ENCODE measurements around the gene TXN2.
A peak's percentile ranks its signal among the peaks of the same experiment; 100 is the strongest.

TXN2 gene

DNA sequence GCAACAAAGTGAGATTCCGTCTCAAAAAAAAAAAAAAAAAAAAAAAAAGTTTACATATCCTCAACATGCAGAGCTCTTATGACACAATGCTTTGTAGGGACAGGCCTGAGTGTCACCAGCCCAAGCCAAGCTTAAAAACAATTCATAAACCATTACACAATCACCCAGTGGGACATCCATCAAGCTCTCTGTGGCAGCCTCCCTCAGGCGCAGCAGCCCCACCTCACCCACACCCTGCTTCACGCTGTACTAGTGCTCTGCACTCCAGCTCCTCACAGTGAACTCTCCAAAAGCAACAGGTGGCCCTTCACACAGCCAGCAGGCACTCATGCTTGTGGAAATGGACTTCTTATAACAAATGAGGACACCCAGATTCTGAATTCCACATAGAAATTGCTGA is 28.9 kb upstream of the TXN2 start:
- TF ChIP-seq, protein P1, sequence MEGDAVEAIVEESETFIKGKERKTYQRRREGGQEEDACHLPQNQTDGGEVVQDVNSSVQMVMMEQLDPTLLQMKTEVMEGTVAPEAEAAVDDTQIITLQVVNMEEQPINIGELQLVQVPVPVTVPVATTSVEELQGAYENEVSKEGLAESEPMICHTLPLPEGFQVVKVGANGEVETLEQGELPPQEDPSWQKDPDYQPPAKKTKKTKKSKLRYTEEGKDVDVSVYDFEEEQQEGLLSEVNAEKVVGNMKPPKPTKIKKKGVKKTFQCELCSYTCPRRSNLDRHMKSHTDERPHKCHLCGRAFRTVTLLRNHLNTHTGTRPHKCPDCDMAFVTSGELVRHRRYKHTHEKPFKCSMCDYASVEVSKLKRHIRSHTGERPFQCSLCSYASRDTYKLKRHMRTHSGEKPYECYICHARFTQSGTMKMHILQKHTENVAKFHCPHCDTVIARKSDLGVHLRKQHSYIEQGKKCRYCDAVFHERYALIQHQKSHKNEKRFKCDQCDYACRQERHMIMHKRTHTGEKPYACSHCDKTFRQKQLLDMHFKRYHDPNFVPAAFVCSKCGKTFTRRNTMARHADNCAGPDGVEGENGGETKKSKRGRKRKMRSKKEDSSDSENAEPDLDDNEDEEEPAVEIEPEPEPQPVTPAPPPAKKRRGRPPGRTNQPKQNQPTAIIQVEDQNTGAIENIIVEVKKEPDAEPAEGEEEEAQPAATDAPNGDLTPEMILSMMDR (IDR thresholded peaks at IDR 0.05; ENCODE audit: low read length), result no peak
- no peak for TF ChIP-seq EZH2 (IDR thresholded peaks at IDR 0.05; ENCODE audit: borderline replicate concordance, low read length)
- Histone ChIP-seq H3K4me1 (ENCODE audit: insufficient read depth, low read length, severe bottlenecking) (peaks cover 23% of the 10 kb centered on the region), H3K9me2 (ENCODE audit: low read depth, low read length) (no peaks in the 10 kb centered on the region), H4K20me1 (ENCODE audit: insufficient read depth, low read length) (no peaks in the 10 kb centered on the region), H3K4me3 (ENCODE audit: low read depth, low read length, poor library complexity, severe bottlenecking) (no peak overlapping the region), H3K9ac (ENCODE audit: low read length) (no peak overlapping the region), H3K9me3 (ENCODE audit: low read length) (no peaks in the 10 kb centered on the region), H3K79me2 (ENCODE audit: insufficient read depth, low read length) (no peaks in the 10 kb centered on the region), H3K36me3 (ENCODE audit: insufficient read depth, low read length) (peaks cover 61% of the 10 kb centered on the region), H3K4me2 (ENCODE audit: low read length) (no peak overlapping the region), H2AFZ (ENCODE audit: low read length) (no peak overlapping the region), H3K27me3 (ENCODE audit: insufficient read depth, low read length) (no peaks in the 10 kb centered on the region), H3K27ac (ENCODE audit: low read depth, low read length, poor library complexity, severe bottlenecking) (no peak overlapping the region), H3F3A (ENCODE audit: insufficient read depth, low read length) (peaks cover 4% of the 10 kb centered on the region; the same call in 1 of the 2 replicates)

DNA sequence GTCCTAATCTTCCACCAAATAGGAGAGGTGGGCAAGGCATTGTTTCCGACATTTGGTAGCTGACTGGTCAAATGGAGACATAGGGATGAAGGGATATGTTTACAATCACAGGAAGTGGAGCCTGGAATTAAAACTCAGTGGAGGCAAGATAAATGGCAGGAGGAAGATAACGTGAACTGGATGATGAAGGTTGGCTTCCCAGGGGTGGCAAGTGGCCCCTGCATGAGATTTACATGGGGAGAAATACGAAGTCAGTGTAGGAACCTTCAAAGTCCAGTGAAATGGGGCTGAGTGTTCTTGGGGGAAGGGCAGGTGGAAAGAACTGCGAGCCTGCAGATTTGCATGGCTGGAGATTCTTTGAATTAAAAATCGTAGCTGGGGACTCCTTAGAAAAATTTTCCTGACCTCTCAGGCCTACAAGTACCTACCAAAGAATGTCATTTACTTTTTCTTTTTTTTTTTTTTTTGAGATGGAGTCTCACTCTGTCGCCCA is 26.1 kb upstream of the TXN2 start:
- H3K4me2 ChIP-seq (ENCODE audit: low read length), result peak overlapping the region; percentile 87
- no peaks in the 10 kb centered on the region for H3K9me3 ChIP-seq (ENCODE audit: low read length)
- no peaks in the 10 kb centered on the region for H4K20me1 ChIP-seq (ENCODE audit: insufficient read depth, low read length)
- H2AFZ ChIP-seq (ENCODE audit: low read length), result peak overlapping the region; percentile 51; the same call in 1 of the 2 replicates
- H3K4me1 ChIP-seq (ENCODE audit: insufficient read depth, low read length, severe bottlenecking), result peaks cover 31% of the 10 kb centered on the region
- H3K9me2 ChIP-seq (ENCODE audit: low read depth, low read length), result no peaks in the 10 kb centered on the region
- H3K4me3 ChIP-seq (ENCODE audit: low read depth, low read length, poor library complexity, severe bottlenecking), result peak overlapping the region; percentile 64
- H3K27me3 ChIP-seq (ENCODE audit: insufficient read depth, low read length), result no peaks in the 10 kb centered on the region
- H3K79me2 ChIP-seq (ENCODE audit: insufficient read depth, low read length), result no peaks in the 10 kb centered on the region
- TF ChIP-seq, protein P1 (IDR thresholded peaks at IDR 0.05; ENCODE audit: low read length), result no peak
- no peak for TF ChIP-seq EZH2 (IDR thresholded peaks at IDR 0.05; ENCODE audit: borderline replicate concordance, low read length)
- H3K9ac ChIP-seq (ENCODE audit: low read length), result peak overlapping the region; percentile 75
- H3K36me3 ChIP-seq (ENCODE audit: insufficient read depth, low read length), result peaks cover 53% of the 10 kb centered on the region
- peak overlapping the region; percentile 72 for H3K27ac ChIP-seq (ENCODE audit: low read depth, low read length, poor library complexity, severe bottlenecking)
- H3F3A ChIP-seq (ENCODE audit: insufficient read depth, low read length), result peaks cover 4% of the 10 kb centered on the region; the same call in 1 of the 2 replicates

DNA sequence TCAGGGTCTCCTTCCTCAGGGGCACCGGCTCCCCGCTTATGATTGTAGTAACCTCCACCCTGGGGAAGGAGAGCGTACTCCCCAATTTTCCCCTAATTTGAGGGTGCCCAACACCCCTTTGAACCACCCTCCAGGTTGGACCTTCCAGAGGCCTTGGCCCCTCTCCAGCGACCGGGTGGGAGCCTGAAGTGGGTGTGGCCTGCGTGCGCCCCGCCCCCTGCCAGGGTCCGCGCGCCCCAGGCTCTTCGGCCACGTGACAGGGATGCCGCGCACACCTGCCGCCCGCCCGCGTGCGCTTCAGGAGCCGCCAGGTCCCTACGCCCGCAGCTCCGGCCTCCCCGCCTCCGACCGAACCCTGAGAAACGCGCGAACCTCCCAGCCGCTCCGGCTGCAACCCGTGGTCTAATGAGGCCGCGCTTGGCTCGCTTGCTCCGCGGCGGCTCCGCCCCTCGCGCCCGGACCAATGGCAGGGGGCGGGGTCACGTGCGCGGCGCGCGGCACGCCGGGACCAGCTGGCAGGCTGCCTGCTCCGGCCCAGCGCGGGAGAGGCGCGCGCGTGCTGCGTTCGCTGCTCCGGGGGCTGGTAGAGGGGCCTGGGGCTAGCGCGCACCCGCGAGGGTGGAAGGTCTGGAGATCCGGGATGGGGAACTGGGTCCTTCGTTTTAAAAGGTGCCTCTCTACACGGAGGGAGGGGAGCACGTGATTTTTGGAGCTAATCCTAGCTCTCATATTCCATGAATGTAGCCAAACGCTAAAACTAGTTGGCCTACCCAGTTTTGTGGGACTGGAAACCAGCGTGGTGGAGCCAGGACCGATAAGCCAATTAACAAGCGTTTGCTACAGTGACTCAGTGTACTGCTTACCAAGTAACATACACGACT is 25.4 kb upstream of the TXN2 start, which contains the start of gene FOXRED2:
FOXRED2 (minus strand) TSS at position 404 of the 881 bp plus-strand sequence. CDS start 618 bp downstream, outside the sequence.
- H3K27me3 ChIP-seq (ENCODE audit: insufficient read depth, low read length), result no peaks in the 10 kb centered on the region
- peaks cover 4% of the 10 kb centered on the region; the same call in 1 of the 2 replicates for H3F3A ChIP-seq (ENCODE audit: insufficient read depth, low read length)
- peak within 1 kb of the TSS; percentile 87 for H3K4me2 ChIP-seq (ENCODE audit: low read length)
- H3K4me1 ChIP-seq (ENCODE audit: insufficient read depth, low read length, severe bottlenecking), result peaks cover 31% of the 10 kb centered on the region
- peak within 1 kb of the TSS; percentile 51; the same call in 1 of the 2 replicates for H2AFZ ChIP-seq (ENCODE audit: low read length)
- peaks cover 46% of the 10 kb centered on the region for H3K36me3 ChIP-seq (ENCODE audit: insufficient read depth, low read length)
- H3K4me3 ChIP-seq (ENCODE audit: low read depth, low read length, poor library complexity, severe bottlenecking), result peak within 1 kb of the TSS; percentile 64
- no peaks in the 10 kb centered on the region for H3K9me2 ChIP-seq (ENCODE audit: low read depth, low read length)
- H3K9ac ChIP-seq (ENCODE audit: low read length), result peak within 1 kb of the TSS; percentile 75
- no peaks in the 10 kb centered on the region for H3K79me2 ChIP-seq (ENCODE audit: insufficient read depth, low read length)
- H3K27ac ChIP-seq (ENCODE audit: low read depth, low read length, poor library complexity, severe bottlenecking), result peak within 1 kb of the TSS; percentile 72
- no peaks in the 10 kb centered on the region for H3K9me3 ChIP-seq (ENCODE audit: low read length)
- TF ChIP-seq EZH2 (IDR thresholded peaks at IDR 0.05; ENCODE audit: borderline replicate concordance, low read length), result no peak
- TF ChIP-seq, protein P1 (IDR thresholded peaks at IDR 0.05; ENCODE audit: low read length), result no peak
- H4K20me1 ChIP-seq (ENCODE audit: insufficient read depth, low read length), result no peaks in the 10 kb centered on the region

All from OCI-LY1 (cell line).